H9 (cell line): ENCODE measurements around the gene MNAT1. TPM values are rescaled to one million over a fixed set of nuclear protein-coding genes. Genes with fewer than 3 reads are reported as not detected.

Source experiments
- DNase-seq: peaks from one replicate; pipeline ENCODE4 v3.0.0-alpha.2; 2017
- H2AFZ ChIP-seq: one replicate; pipeline ENCODE4 v1.6.1; 2013; ENCODE audit warnings: mild to moderate bottlenecking, low read length, control low read depth, moderate library complexity
- H2AK5ac ChIP-seq: 2 replicates; pipeline ENCODE4 v1.6.1; 2013; ENCODE audit warnings: low read length, control low read depth, mixed read lengths; ENCODE audit not compliant: insufficient read length
- H2BK120ac ChIP-seq: one replicate; pipeline ENCODE4 v1.6.1; 2013; ENCODE audit warnings: low read depth, mild to moderate bottlenecking, low read length, control low read depth, inconsistent platforms; ENCODE audit not compliant: poor library complexity, severe bottlenecking
- H2BK12ac ChIP-seq: 2 replicates; pipeline ENCODE4 v1.6.1; 2013; ENCODE audit warnings: low read length, control low read depth, mixed read lengths, low read depth; ENCODE audit not compliant: insufficient read length
- H2BK15ac ChIP-seq: 2 replicates; pipeline ENCODE4 v1.6.1; 2013; ENCODE audit warnings: low read depth, low read length, control low read depth
- H2BK20ac ChIP-seq: one replicate; pipeline ENCODE4 v1.6.1; 2013; ENCODE audit warnings: low read depth, mild to moderate bottlenecking, low read length, control low read depth, inconsistent platforms; ENCODE audit not compliant: poor library complexity, severe bottlenecking
- H2BK5ac ChIP-seq: 2 replicates; pipeline ENCODE4 v1.6.1; 2013; ENCODE audit warnings: low read length, control low read depth, mixed read lengths; ENCODE audit not compliant: insufficient read length
- H3K14ac ChIP-seq: 2 replicates; pipeline ENCODE4 v1.6.1; 2013; ENCODE audit warnings: low read length, control low read depth; ENCODE audit not compliant: insufficient read depth
- H3K18ac ChIP-seq: 2 replicates; pipeline ENCODE4 v1.6.1; 2013; ENCODE audit warnings: low read depth, mild to moderate bottlenecking, mixed read lengths, low read length, control low read depth; ENCODE audit not compliant: insufficient read length
- H3K23ac ChIP-seq: 2 replicates; pipeline ENCODE4 v1.6.1; 2013; ENCODE audit warnings: low read length, control low read depth, mixed read lengths, low read depth; ENCODE audit not compliant: insufficient read length
- H3K23me2 ChIP-seq: 2 replicates; pipeline ENCODE4 v1.6.1; 2013; ENCODE audit warnings: low read depth, mild to moderate bottlenecking, mixed read lengths, low read length, control low read depth; ENCODE audit not compliant: insufficient read length, poor library complexity, severe bottlenecking
- H3K27ac ChIP-seq: 2 replicates; pipeline ENCODE4 v1.5.1; 2013; ENCODE audit warnings: low read length, control low read depth, mixed read lengths, low read depth; ENCODE audit not compliant: insufficient read length
- H3K27me3 ChIP-seq: 2 replicates; pipeline ENCODE4 v1.6.1; 2013; ENCODE audit warnings: low read length, control low read depth, inconsistent platforms; ENCODE audit not compliant: insufficient read depth
- H3K4ac ChIP-seq: 2 replicates; pipeline ENCODE4 v1.6.1; 2013; ENCODE audit warnings: low read depth, mild to moderate bottlenecking, control low read depth, inconsistent platforms, low read length, moderate library complexity
- H3K4me1 ChIP-seq: 2 replicates; pipeline ENCODE4 v1.6.1; 2013; ENCODE audit warnings: low read length, control low read depth, inconsistent platforms; ENCODE audit not compliant: insufficient read depth
- H3K4me2 ChIP-seq: 2 replicates; pipeline ENCODE4 v1.6.1; 2013; ENCODE audit warnings: low read length, control low read depth, mixed read lengths; ENCODE audit not compliant: insufficient read length, insufficient read depth
- H3K56ac ChIP-seq: 2 replicates; pipeline ENCODE4 v1.6.1; 2013; ENCODE audit warnings: low read depth, mild to moderate bottlenecking, mixed read lengths, low read length, control low read depth; ENCODE audit not compliant: insufficient read length
- H3K79me1 ChIP-seq: 2 replicates; pipeline ENCODE4 v1.6.1; 2013; ENCODE audit warnings: low read depth, mild to moderate bottlenecking, moderate library complexity, low read length, control low read depth, inconsistent platforms; ENCODE audit not compliant: insufficient read depth, poor library complexity, severe bottlenecking
- H3K79me2 ChIP-seq: 2 replicates; pipeline ENCODE4 v1.6.1; 2013; ENCODE audit warnings: low read length, control low read depth, inconsistent platforms; ENCODE audit not compliant: insufficient read depth
- H3K9ac ChIP-seq: 2 replicates; pipeline ENCODE4 v1.6.1; 2013; ENCODE audit warnings: low read length, control low read depth, mixed read lengths; ENCODE audit not compliant: insufficient read length; ENCODE audit errors: extremely low read depth
- H3K9me3 ChIP-seq: one replicate; pipeline ENCODE4 v1.6.1; 2013; ENCODE audit warnings: low read depth, low read length, inconsistent platforms; ENCODE audit not compliant: control insufficient read depth
- H3T11ph ChIP-seq: one replicate; pipeline ENCODE4 v1.6.1; 2013; ENCODE audit warnings: mild to moderate bottlenecking, low read length, control low read depth, inconsistent platforms
- H4K20me1 ChIP-seq: one replicate; pipeline ENCODE4 v1.6.1; 2013; ENCODE audit not compliant: control insufficient read depth, insufficient read length, insufficient read depth
- H4K5ac ChIP-seq: 2 replicates; pipeline ENCODE4 v1.6.1; 2013; ENCODE audit warnings: low read depth, mild to moderate bottlenecking, mixed read lengths, low read length, control low read depth; ENCODE audit not compliant: insufficient read length
- H4K8ac ChIP-seq: replicated peaks from 2 replicates; pipeline ENCODE4 v1.6.1; 2013; ENCODE audit warnings: low read length, control low read depth, mixed read lengths, low read depth; ENCODE audit not compliant: insufficient read length
- H4K91ac ChIP-seq: 2 replicates; pipeline ENCODE4 v1.6.1; 2013; ENCODE audit warnings: low read depth, mild to moderate bottlenecking, moderate library complexity, mixed read lengths, low read length, control low read depth; ENCODE audit not compliant: insufficient read length
- H3K27ac Mint-ChIP-seq, 3 experiments: 2 replicates in 2 of 3; 3 replicates in 1 of 3; pipeline ENCODE4 v1.8.0; 2020 to 2021; ENCODE audit warnings: mixed read lengths in 3 of 3, mild to moderate bottlenecking in 1 of 3, moderate library complexity in 1 of 3
- H3K27me3 Mint-ChIP-seq: 2 replicates; pipeline ENCODE4 v1.8.0; 2021; ENCODE audit warnings: low read depth, mild to moderate bottlenecking, moderate library complexity, mixed read lengths
- H3K36me3 Mint-ChIP-seq, 3 experiments: 2 replicates in 2 of 3; 3 replicates in 1 of 3; pipeline ENCODE4 v1.8.0; 2020 to 2021; ENCODE audit warnings: low read depth in 3 of 3, mixed read lengths in 3 of 3; ENCODE audit not compliant: insufficient read depth in 1 of 3
- H3K4me1 Mint-ChIP-seq, 2 experiments: 2 replicates each; pipeline ENCODE4 v1.8.0; 2020; ENCODE audit warnings: mixed read lengths in 2 of 2
- H3K4me3 Mint-ChIP-seq, 2 experiments: 2 replicates in 1 of 2; 3 replicates in 1 of 2; pipeline ENCODE4 v1.8.0; 2020 to 2021; ENCODE audit warnings: mild to moderate bottlenecking in 2 of 2, mixed read lengths in 2 of 2, moderate library complexity in 1 of 2
- H3K9me3 Mint-ChIP-seq, 2 experiments: 2 replicates in 1 of 2; 3 replicates in 1 of 2; pipeline ENCODE4 v1.8.0; 2020; ENCODE audit warnings: mild to moderate bottlenecking in 2 of 2, mixed read lengths in 2 of 2, moderate library complexity in 1 of 2
- CTCF ChIP-seq: fragments of 200-600 bp; sonication (generic); conservative IDR thresholded peaks from 3 replicates; pipeline ENCODE4 v1.8.0; 2021; ENCODE audit warnings: antibody characterized with exemption, mild to moderate bottlenecking
- WGBS: extraction: QIAGEN DNeasy Blood & Tissue Kit; methylation state at CpG from one replicate; pipeline ENCODE4 v1.1.7; 2013; ENCODE audit warnings: missing lambda C conversion rate, low lambda C conversion rate, mixed read lengths; ENCODE audit not compliant: insufficient read length; ENCODE audit errors: extremely low coverage; 5-methylcytosine and 5-hydroxymethylcytosine counted together
- total RNA-seq: library from RNA; stranded (reverse); gene quantifications from 2 replicates; pipeline ENCODE4 v1.2.1, GENCODE V29; 2021

Gene MNAT1
- total RNA-seq, 1 experiment from 2014 or later, result 43.1 TPM

- H3K4me1 Mint-ChIP-seq, result peaks cover 15 to 21% of the 10 kb centered on the region in 2 experiments
These were observed 21.0 kb upstream of the MNAT1 start for GRCh38 chr14:60713513-60713912.

More at GRCh38 chr14:60713513-60713912, 21.0 kb upstream of the MNAT1 start:
- H3K4me1 ChIP-seq, result no peaks in the 10 kb centered on the region
- no peak overlapping the region for H4K91ac ChIP-seq
- H4K5ac ChIP-seq, result no peak overlapping the region
- no peak overlapping the region for H3K27ac ChIP-seq
- H4K20me1 ChIP-seq, result no peaks in the 10 kb centered on the region
- H3K79me2 ChIP-seq, result no peaks in the 10 kb centered on the region
- H3K18ac ChIP-seq, result no peak overlapping the region
- H3K14ac ChIP-seq, result no peak overlapping the region
- H3K27me3 ChIP-seq, result no peaks in the 10 kb centered on the region
- no peak for TF ChIP-seq CTCF
- H4K8ac ChIP-seq, result no peak overlapping the region
- DNase-seq, result no peak
- H2AFZ ChIP-seq, result no peak overlapping the region
- no peak overlapping the region for H2BK5ac ChIP-seq
- no peak overlapping the region for H3K4ac ChIP-seq
- no peaks in the 10 kb centered on the region for H3K9me3 ChIP-seq
- H3K9ac ChIP-seq, result no peak overlapping the region
- H3K56ac ChIP-seq, result no peak overlapping the region
- H3K23me2 ChIP-seq, result no peaks in the 10 kb centered on the region
- no peak overlapping the region for H2BK12ac ChIP-seq
- no peaks in the 10 kb centered on the region for H3K79me1 ChIP-seq
- no peak overlapping the region for H3K4me2 ChIP-seq
- no peak overlapping the region for H3K23ac ChIP-seq
- WGBS, result no CpG with 5 or more reads among the region's 6 CpGs
- H3K27me3 Mint-ChIP-seq, result no peaks in the 10 kb centered on the region
- H3K36me3 Mint-ChIP-seq, result peaks cover 13 to 32% (median 31%) of the 10 kb centered on the region in 3 experiments; a peak in 6 of 7 replicates
- no peak overlapping the region for H2AK5ac ChIP-seq
- peak overlapping the region in 1 of 3 experiments; percentile 41; a peak in 2 of 7 replicates for H3K27ac Mint-ChIP-seq
- H3T11ph ChIP-seq, result no peak overlapping the region
- H2BK20ac ChIP-seq, result no peak overlapping the region
- H2BK15ac ChIP-seq, result no peak overlapping the region
- no peak overlapping the region for H3K4me3 Mint-ChIP-seq
- no peak overlapping the region for H2BK120ac ChIP-seq
- no peaks in the 10 kb centered on the region for H3K9me3 Mint-ChIP-seq
